GM12878 (cell line): ENCODE measurements around the gene IFNLR1.

ENCODE experiments used
- EP300 ChIP-seq, 2 experiments: fragments of 150-350 bp in 1 of 2; IDR thresholded peaks; 2 replicates each; pipeline ENCODE4 v1.6.1; 2011 to 2012; ENCODE audit warnings: low read depth in 2 of 2, low read length in 2 of 2, borderline replicate concordance in 1 of 2, improper control_type of control experiment in 1 of 2, inconsistent platforms in 1 of 2; ENCODE audit not compliant: control insufficient read depth in 1 of 2
- EZH2 ChIP-seq: IDR thresholded peaks from 2 replicates; pipeline ENCODE4 v1.6.1; 2012; ENCODE audit warnings: low read depth, mild to moderate bottlenecking, control low read depth, inconsistent platforms, low read length, borderline replicate concordance; ENCODE audit not compliant: control insufficient read depth
- HDAC2 ChIP-seq: fragments of 200-600 bp; sonication (generic); IDR thresholded peaks from 2 replicates; pipeline ENCODE4 v1.6.1; 2017
- KDM1A ChIP-seq: fragments of 200-600 bp; sonication (generic); IDR thresholded peaks from 2 replicates; pipeline ENCODE4 v1.6.1; 2016; ENCODE audit warnings: borderline replicate concordance
- LARP7 ChIP-seq: fragments of 450-650 bp; IDR thresholded peaks from 2 replicates; pipeline ENCODE4 v1.6.1; 2017; ENCODE audit warnings: mild to moderate bottlenecking
- MAX ChIP-seq: IDR thresholded peaks from 2 replicates; pipeline ENCODE4 v1.6.1; 2012; ENCODE audit warnings: low read depth, low read length, improper control_type of control experiment
- SP1 ChIP-seq: IDR thresholded peaks from one replicate; pipeline ENCODE4 v1.6.1; 2011; ENCODE audit warnings: low read depth, low read length
- SREBF2 ChIP-seq: IDR thresholded peaks from 2 replicates; pipeline ENCODE4 v1.6.1; 2012; ENCODE audit warnings: mild to moderate bottlenecking, low read length
- SUPT20H ChIP-seq: IDR thresholded peaks from 2 replicates; pipeline ENCODE4 v1.6.1; 2011; ENCODE audit warnings: low read depth, mild to moderate bottlenecking, low read length, moderate library complexity, borderline replicate concordance; ENCODE audit not compliant: control insufficient read depth
- YY1 ChIP-seq: IDR thresholded peaks from 2 replicates; pipeline ENCODE4 v1.6.1; 2011; ENCODE audit warnings: low read depth, mild to moderate bottlenecking, low read length
- ZNF384 ChIP-seq: IDR thresholded peaks from 2 replicates; pipeline ENCODE4 v1.6.1; 2012; ENCODE audit warnings: low read depth, mild to moderate bottlenecking, low read length, improper control_type of control experiment, borderline replicate concordance
- TF ChIP-seq, protein P1 (sequence below): IDR thresholded peaks from 2 replicates; pipeline ENCODE4 v1.6.1; 2011; ENCODE audit warnings: low read depth, mild to moderate bottlenecking, low read length, moderate library complexity, borderline replicate concordance; ENCODE audit errors: extremely low read depth

- no peak for TF ChIP-seq EP300 (IDR thresholded peaks at IDR 0.05; ENCODE audit: borderline replicate concordance in 1 of 2, control insufficient read depth in 1 of 2, low read depth in 2 of 2, low read length in 2 of 2)
- TF ChIP-seq LARP7: no peak
- TF ChIP-seq SP1: no peak
- TF ChIP-seq SUPT20H: no peak
- no peak for TF ChIP-seq KDM1A
- TF ChIP-seq YY1: no peak
- TF ChIP-seq EZH2: no peak
- TF ChIP-seq, protein P1, sequence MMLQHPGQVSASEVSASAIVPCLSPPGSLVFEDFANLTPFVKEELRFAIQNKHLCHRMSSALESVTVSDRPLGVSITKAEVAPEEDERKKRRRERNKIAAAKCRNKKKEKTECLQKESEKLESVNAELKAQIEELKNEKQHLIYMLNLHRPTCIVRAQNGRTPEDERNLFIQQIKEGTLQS: no peak
- no peak for TF ChIP-seq HDAC2
- no peak for TF ChIP-seq SREBF2
- no peak for TF ChIP-seq ZNF384
- TF ChIP-seq MAX: no peak
These were observed 73.5 kb downstream of the IFNLR1 start for GRCh38 chr1:24113641-24114033.
